GM13977 (cell line): ENCODE data around the gene C6orf58.

Source experiments
- DNase-seq: peaks from one replicate; pipeline ENCODE4 v3.0.0; 2012; ENCODE audit warnings: low spot score
- CTCF ChIP-seq: IDR thresholded peaks from 2 replicates; pipeline ENCODE4 v1.5.1; 2012; ENCODE audit warnings: mild to moderate bottlenecking, control low read depth; ENCODE audit not compliant: insufficient read depth; ENCODE audit errors: extremely low read depth, missing control alignments
- in situ Hi-C: fragments of 300-500 bp; cut with MboI; formaldehyde crosslinking; loops from one replicate; pipeline ENCODE4 v1.12.0; 2022; ENCODE audit warnings: low sequenced_read_pairs, low pct_unique_long_range_greater_than_20kb, mixed read lengths, inconsistent platforms; ENCODE audit not compliant: unreplicated experiment

Gene C6orf58

GRCh38 chr6:127576874-127577273, at the start of gene C6orf58:
TSS of gene C6orf58 (plus strand) at chr6:127577174. CDS start at chr6:127577186, 12 bp downstream.
- DNase-seq, result no peak
- no peak for TF ChIP-seq CTCF
- in situ Hi-C loops, result no loop called here

GRCh38 chr6:127533011-127533410, 44.0 kb upstream of the C6orf58 start:
- no peak for TF ChIP-seq CTCF
- DNase-seq, result no peak
- in situ Hi-C loops, result no loop called here

- DNase-seq, result no peak
- no peak for TF ChIP-seq CTCF
- in situ Hi-C loops, result no loop called here
Observed at GRCh38 chr6:127533736-127534135, 43.2 kb upstream of the C6orf58 start.

- no peak for TF ChIP-seq CTCF
- no peak for DNase-seq
- in situ Hi-C loops, result no loop called here
Observed at GRCh38 chr6:127538750-127539264, 38.2 kb upstream of the C6orf58 start.

- TF ChIP-seq CTCF, result peak; percentile 44
- peak; percentile 38 for DNase-seq
- in situ Hi-C loops, result no loop called here
Observed at GRCh38 chr6:127539272-127539671, 37.7 kb upstream of the C6orf58 start.

GRCh38 chr6:127547215-127547614, 29.8 kb upstream of the C6orf58 start:
- no peak for DNase-seq
- in situ Hi-C loops, result no loop called here
- peak; percentile 39 for TF ChIP-seq CTCF
